Activated CD4-positive, alpha-beta T cell treated with anti-CD3 and anti-CD28 coated beads, Interleukin-2, Interleukin-6, amounts not matched to agents 100 ng/mL and 50 ng/mL, durations not matched to agents 16 hours and 8 hours (primary cell): ENCODE results near the gene PHLDB1.
"Not testable (repeated sequence)": the region's sequence is repeated elsewhere in the genome, so short reads cannot be mapped to it uniquely, and the experiment has no call there.

Experiments
- DNase-seq: peaks from one replicate; pipeline ENCODE4 v3.0.0-alpha.2; 2020

PHLDB1 gene

GRCh38 chr11:118607401-118608359 is at the start of gene PHLDB1:
Gene PHLDB1, plus strand, starts transcription at chr11:118607615. Its CDS starts 6,222 bp downstream, at chr11:118613837.
- DNase-seq, result peak; percentile 39

GRCh38 chr11:118560806-118561205 is 46.6 kb upstream of the PHLDB1 start:
- no peak for DNase-seq

DNA sequence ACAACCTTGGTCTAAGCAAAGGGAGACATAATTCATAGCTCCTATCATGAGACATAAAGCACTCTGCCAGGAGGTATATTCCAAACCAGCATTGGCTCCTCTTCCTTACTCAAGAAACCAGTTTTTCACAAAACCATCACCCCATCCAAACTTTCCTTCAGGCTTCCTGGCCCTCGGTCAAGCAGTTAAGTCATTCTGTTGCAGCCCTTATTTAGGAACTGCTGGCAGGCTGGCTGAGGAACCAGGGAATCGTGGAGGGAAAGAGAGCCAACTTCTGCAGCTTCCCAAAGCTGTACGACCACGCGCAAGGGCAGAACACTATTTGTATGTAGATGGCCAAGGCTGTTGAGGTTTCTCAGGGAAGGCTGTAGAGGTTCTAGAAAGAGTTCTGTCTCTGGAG is 42.4 kb upstream of the PHLDB1 start:
- DNase-seq, result no peak

DNA sequence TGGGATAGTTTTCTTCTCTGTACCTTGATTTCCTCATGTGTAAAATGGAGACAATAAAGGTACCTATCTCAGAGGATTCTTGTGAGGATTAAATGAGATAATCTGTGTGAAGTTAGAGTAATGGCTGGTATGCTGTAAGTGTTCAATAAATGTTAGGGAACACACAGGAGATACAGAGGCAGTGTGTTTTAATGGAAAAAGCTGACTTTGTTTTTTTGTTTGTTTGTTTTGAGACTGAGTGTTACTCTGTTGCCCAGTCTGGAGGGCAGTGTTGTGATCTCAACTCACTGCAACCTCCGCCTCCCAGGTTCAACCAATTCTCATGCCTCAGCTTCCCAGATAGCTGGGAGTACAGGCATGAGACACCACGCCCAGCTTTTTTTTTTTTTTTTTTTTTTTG is 37.7 kb upstream of the PHLDB1 start:
- no peak for DNase-seq

- no peak for DNase-seq
Measured at GRCh38 chr11:118570787-118571186, 36.6 kb upstream of the PHLDB1 start.

GRCh38 chr11:118571701-118572060 is 35.7 kb upstream of the PHLDB1 start:
- DNase-seq, result not testable (repeated sequence)

- DNase-seq, result peak; percentile 87
Measured at GRCh38 chr11:118572061-118572980, 35.1 kb upstream of the PHLDB1 start, which contains the start of gene ARCN1. Gene ARCN1, plus strand, starts transcription at chr11:118572409. Its CDS starts 139 bp downstream, at chr11:118572548.

DNA sequence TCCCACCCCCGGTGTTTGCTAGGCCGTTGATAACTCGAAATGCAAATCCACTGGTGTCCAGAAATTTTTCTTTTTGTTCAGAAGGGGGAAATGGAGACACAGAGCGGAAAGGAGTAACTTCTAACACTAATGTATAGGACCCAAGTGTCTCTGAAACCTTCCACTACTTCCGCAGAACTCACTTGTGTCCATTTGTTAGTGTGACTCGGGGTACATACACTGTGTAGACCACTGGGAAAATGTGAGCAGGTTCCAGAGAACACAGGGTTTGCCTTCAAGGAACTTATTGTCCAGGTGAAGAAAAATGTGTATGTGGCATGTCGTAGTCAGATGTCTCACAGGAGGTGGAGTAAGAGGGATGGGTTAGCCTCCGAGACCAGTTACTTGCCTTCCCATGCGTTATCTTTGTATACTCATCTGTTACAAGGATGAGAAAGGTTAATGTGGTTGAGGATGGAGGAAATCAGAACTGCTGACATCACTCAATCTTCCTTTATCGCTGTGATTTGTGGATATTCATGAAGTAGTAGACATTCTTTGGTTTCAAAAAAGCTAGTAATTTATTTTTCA is 34.3 kb upstream of the PHLDB1 start:
- peak; percentile 67 for DNase-seq

DNA sequence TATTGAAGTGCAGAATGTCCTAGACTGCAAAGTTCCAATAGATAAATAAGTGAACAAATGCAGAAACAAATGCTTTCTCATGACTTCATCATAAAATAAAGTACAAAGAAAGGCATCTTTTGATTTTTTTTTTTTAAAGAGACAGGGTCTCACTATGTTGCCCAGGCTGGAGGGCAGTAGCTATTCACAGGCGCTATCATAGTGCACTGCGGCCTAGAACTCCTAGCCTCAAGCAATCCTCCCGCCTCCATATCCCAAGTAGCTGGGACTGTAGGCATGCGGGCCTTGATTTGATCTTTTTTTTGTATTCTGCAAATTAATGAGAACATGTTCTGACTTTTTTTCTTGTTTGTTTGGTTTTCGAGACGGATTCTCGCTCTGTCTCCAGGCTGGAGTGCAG is 32.8 kb upstream of the PHLDB1 start:
- no peak for DNase-seq

DNA sequence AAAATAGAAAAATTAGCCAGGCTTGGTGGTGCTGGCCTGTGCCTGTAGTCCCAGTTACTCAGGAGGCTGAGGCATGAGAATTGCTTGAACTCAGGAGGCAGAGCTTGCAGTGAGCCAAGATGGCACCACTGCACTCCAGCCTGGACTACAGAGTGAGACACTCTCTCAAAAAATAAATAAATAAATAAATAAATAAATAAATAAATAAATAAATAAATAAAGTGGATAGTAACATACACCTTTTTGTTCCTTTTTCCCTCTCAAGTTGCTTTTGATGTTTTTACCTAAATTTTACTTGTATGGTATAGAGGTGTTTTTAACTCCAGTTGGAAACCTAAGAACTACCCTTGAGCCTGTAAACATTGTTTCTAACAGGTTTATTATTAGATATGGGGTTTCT is 29.4 kb upstream of the PHLDB1 start:
- DNase-seq, result not testable (repeated sequence)

GRCh38 chr11:118581057-118581456 is 26.4 kb upstream of the PHLDB1 start:
- no peak for DNase-seq

GRCh38 chr11:118587952-118588351 is 19.5 kb upstream of the PHLDB1 start:
- DNase-seq, result no peak

DNA sequence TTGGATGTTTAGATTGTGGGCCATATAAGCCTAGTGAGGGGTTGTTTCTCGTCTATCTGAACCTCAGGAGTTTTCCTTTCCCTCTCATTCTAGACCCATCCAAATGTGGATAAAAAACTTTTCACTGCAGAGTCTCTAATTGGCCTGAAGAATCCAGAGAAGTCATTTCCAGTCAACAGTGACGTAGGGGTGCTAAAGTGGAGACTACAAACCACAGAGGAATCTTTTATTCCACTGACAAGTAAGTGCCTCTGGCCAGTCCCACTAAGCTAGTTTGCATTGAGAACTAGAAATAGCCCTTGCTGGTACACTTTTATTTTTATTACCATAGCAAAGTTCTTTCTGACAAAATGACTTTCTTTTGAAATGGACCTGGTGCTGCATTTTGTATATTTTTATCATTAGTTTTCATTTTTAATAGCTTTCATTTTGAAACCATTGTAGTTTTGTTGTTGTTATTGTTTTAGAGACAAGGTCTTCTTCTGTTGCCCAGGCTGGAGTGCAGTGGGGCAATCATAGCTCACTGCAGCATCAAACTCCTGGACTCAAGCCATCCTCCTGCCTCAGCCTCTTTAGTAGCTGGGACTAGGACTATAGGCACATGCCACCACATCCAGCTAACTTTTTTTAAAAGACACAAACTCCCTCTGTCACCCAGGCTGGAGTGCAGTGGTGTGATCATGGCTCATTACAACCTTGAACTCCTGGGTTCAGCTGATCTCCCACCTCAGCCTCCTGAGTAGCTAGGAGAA is 14.6 kb upstream of the PHLDB1 start:
- DNase-seq, result no peak

- DNase-seq, result peak; percentile 69
Measured at GRCh38 chr11:118594984-118595383, 12.4 kb upstream of the PHLDB1 start.

GRCh38 chr11:118596224-118597146 is 10.9 kb upstream of the PHLDB1 start:
- no peak for DNase-seq

DNA sequence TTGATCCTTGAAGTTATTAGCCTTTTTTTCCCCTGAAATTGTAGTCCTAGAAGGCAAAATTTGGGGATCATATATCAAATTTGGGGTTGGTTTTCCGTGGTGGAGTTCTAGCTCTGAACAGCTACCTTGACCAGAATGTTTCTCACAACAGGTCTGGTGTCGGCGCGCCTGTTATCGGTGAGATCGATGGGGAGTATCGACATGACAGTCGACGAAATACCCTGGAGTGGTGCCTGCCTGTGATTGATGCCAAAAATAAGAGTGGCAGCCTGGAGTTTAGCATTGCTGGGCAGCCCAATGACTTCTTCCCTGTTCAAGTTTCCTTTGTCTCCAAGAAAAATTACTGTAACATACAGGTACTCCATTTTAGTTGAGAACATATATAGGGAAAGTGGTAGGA is 9.9 kb upstream of the PHLDB1 start:
- no peak for DNase-seq

- no peak for DNase-seq
Measured at GRCh38 chr11:118602331-118602730, 5.1 kb upstream of the PHLDB1 start.

DNA sequence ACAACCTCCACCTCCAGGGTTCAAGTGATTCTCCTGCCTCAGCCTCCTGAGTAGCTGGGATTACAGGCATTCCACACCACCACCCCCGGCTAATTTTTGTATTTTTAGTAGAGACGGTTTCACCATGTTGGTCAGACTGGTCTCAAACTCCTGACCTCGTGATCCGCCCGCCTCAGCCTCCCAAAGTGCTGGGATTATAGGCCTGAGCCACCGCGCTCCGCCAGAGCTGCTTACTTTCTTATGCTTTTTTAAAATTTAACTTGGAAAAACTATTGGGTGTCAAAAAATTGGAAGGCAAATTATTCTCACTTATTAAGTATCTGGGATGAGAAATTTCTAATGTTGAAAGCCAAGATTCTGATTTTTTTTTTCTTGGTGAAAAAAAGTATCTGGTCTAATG is 3.7 kb upstream of the PHLDB1 start:
- not testable (repeated sequence) for DNase-seq

DNA sequence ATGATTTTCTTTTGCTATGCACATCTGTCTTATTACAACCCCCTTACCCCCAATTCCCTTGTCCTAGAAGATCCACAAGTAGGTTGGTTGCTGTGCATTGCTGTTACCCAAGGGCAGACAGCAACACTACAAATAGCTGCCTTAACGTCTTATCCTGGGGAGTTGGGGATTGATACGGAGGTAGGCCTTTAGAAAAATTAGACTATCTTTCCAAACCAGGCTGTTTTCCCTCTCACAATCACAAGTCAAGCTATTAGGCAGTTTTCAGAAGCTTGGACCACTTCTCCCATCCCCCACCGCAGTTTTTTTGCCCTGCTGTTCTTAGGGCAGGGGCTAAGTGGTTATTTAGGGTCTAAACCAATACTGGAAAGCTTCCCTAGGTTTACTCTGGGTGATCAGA is 2.8 kb upstream of the PHLDB1 start:
- no peak for DNase-seq

DNA sequence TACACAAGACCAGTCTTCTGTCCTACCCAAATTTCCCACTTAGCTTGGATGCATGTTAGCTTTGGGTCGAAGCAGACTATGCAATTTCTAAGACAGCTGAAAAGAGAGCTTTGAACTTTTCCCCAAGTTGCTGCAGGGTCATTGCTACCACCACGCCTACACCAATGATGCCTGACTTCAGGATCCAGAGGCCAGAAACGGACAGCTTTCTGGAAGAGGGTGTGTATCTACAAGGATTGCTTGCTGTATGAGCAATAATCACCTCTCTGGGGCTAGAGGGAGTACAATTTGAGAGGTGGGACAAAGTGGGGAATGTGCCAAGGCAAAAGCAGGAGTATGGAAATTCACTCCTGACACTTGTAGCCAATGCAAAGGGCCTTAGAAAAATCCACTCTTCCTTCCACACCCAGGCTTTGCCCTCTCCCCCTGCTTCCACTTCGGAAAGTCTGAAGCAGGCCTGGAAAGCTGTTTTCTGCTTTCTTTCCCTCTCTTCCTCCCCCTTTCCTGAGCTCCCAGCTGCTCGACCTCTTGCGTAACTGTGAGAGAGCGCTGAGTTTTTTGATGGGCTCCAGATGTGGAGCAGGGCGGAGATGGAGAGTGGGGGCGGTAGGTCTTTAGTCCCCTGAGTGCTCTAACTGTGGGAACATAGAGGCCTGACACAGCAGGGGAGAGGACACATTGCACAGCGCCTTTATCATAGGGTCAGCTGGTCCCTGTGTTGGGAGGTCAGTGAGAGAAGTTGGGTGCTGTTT is 2.1 kb upstream of the PHLDB1 start:
- DNase-seq, result no peak
